GM19463 (cell line): Measurements from ENCODE around the gene GGNBP2.
A peak's percentile ranks its signal among the peaks of the same experiment; 100 is the strongest.
"Not testable (repeated sequence)": the region's sequence is repeated elsewhere in the genome, so short reads cannot be mapped to it uniquely, and the experiment has no call there.

Source experiments
- ATAC-seq: cut with Tn5 transposase; IDR thresholded peaks from one replicate; pipeline ENCODE4 v1.9.1; 2021; ENCODE audit warnings: mild to moderate bottlenecking, moderate library complexity; ENCODE audit not compliant: unreplicated experiment

The GGNBP2 gene

DNA sequence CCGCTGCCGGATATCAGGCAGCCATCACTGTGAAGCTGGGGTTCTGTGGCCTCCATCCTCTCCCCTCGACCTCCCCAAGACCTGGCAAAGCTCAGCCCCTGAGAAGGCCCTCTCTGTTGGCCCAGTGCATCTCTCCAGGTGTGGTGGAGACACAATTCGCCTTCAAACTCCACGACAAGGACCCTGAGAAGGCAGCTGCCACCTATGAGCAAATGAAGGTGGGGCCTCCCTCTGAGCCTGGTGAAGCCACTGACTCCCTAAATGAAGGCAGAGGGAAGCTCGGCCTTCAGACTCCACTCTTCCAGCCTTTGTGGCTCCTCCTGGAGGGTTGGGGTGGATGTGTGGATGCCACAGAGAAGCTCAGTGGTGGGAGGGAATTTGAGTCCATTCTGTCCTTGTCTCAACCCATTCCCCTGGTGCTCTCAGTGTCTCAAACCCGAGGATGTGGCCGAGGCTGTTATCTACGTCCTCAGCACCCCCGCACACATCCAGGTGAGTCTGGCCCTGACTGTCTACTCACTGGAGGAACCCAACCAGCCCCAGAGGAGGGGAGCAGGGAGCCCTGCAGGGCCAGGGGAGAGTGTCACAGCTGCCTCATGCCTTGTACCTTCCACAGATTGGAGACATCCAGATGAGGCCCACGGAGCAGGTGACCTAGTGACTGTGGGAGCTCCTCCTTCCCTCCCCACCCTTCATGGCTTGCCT is 55.0 kb downstream of the GGNBP2 start:
- ATAC-seq, result no peak

DNA sequence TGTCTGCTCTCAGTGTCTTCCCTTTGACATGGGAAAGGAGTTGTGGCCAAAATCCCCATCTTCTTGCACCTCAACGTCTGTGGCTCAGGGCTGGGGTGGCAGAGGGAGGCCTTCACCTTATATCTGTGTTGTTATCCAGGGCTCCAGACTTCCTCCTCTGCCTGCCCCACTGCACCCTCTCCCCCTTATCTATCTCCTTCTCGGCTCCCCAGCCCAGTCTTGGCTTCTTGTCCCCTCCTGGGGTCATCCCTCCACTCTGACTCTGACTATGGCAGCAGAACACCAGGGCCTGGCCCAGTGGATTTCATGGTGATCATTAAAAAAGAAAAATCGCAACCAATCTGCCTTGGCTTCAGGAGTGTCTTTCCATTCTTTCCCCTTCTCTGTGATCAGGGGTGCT is 55.7 kb downstream of the GGNBP2 start:
- no peak for ATAC-seq

DNA sequence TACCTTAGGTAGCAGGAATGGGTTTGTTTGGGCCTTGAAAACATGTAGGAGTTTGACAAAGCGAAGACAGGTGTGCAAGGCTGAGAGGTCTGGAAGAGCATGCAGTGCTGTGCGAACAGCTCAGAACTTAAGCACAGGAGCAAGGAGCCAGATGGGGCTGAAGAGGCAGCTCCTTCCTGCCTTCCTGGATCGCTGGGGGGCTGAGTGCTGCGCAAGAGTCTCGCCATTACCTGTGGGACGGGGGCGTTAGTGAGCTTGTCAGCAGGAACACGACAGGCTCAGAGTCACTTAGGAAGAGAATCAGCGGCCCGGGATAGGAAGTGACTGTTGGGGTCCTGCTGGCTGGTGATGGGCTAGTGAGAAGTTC is 56.2 kb downstream of the GGNBP2 start:
- ATAC-seq, result no peak

DNA sequence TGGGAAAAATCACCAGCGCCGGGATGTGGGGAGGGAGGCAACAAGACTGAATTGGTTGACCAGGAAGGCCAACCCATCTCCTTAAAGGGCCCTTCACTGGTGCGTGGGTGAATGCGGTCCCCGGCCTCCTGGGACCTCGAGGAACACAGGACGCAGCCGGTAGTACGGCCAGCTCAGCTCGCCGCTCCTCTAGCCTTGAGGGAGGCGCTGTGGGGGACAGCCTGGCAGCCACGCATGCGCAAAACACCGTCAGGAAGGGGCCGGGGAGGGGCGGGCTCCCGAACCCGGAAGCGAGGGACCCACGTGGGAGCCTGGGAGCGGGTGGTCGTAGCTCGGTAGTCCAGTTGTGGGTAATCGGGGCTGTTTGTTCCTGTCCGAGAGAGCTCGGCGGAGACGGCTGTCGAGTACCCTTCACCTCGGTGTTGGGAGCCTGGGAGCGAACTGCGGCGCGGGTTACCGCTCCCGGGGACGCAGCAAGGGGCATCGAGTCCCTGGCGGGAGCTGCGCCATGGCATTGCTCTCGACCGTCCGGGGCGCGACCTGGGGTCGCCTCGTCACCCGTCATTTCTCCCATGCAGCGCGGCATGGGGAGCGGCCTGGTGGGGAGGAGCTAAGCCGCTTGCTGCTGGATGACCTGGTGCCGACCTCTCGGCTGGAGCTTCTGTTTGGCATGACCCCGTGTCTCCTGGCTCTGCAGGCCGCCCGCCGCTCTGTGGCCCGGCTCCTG is 56.7 kb downstream of the GGNBP2 start, which contains the start of gene MRM1:
Gene MRM1 (plus strand): TSS at position 281 of the 727 bp plus-strand sequence. CDS start 228 bp downstream, at position 509.
- ATAC-seq, result peak; percentile 83

- ATAC-seq, result no peak
Observed at GRCh38 chr17:36602030-36602748, 57.5 kb downstream of the GGNBP2 start.

GRCh38 chr17:36602924-36603384 is 58.2 kb downstream of the GGNBP2 start:
- ATAC-seq, result no peak

- not testable (repeated sequence) for ATAC-seq
Observed at GRCh38 chr17:36605028-36605427, 60.3 kb downstream of the GGNBP2 start.

DNA sequence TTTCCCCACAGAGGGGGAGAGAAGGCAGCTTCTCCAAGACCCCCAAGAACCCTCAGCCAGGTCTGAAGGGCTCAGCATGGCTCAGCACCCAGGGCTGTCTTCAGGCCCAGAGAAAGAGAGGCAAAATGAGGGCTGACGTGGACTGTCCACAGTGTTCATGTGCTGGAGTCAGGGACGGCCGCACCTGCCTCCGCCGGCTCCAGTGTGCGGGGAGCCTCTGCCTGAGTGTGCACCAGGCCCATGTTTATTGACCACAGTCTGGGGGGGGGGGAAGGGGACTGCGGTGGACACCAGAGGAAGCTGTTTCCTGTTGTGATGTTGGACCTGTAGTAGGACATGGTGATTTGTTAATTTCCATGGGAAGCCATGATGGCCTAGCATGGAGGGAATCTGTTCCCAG is 63.6 kb downstream of the GGNBP2 start:
- no peak for ATAC-seq

GRCh38 chr17:36608794-36609497 is 64.2 kb downstream of the GGNBP2 start:
- no peak for ATAC-seq

DNA sequence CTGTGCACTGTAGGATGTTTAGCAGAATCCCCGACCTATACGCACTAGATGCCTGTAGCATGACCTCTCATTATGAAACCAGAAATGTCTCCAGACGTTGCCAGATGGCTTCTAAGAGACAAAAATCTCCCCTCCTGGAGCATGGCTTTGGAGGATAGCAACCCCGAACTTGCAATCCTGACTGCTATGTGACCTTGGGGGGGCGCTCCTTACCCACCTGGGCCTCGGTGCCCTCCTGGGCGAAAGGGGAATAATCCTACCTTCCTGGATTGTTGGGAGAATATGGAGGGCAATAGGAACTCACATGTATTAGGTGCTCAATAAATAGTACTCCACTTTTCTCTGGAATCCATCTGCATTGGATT is 64.8 kb downstream of the GGNBP2 start:
- no peak for ATAC-seq

GRCh38 chr17:36610474-36610873 is 65.8 kb downstream of the GGNBP2 start:
- no peak for ATAC-seq

- ATAC-seq, result no peak
Observed at GRCh38 chr17:36611345-36612072, 66.8 kb downstream of the GGNBP2 start.

- no peak for ATAC-seq
Observed at GRCh38 chr17:36612323-36612722, 67.6 kb downstream of the GGNBP2 start.

DNA sequence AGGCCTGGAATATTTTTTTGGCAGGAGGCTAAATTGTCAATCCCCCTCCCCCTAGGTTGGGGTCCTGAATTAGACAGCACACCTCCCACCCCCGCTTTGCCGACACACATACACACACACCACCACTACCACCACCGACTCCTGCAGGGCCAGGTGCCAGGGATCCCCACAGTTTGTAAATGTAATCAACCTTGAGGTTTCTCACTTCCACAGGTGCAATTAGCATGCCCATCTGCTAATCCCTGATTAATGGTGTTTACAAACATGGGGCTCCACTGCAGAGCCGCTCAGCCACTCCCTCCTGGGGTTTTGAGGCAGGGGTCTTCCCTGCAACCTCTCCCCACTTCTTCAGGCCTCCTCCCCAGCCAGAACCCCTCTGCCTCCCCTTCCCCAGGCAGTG is 68.4 kb downstream of the GGNBP2 start:
- ATAC-seq, result no peak

DNA sequence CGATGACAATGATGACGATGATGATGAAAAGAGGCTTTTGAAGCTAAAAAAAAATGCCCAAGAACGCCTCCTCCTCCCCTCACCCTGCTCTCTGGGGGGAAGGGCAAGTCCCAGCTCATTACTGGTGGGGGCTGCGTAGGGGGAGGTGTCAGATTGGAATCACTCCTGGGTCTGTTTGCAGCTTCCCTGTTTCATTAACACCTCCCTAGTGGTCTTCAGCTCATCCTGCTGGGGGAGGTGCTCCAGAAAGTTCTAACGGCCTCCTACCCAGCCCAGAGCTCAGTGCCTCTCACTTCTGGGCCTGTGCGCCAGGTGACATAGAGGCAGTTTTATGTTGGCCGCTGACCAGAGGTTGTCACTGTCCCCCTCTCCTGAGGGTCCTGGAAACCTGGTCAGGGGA is 69.4 kb downstream of the GGNBP2 start:
- no peak for ATAC-seq

DNA sequence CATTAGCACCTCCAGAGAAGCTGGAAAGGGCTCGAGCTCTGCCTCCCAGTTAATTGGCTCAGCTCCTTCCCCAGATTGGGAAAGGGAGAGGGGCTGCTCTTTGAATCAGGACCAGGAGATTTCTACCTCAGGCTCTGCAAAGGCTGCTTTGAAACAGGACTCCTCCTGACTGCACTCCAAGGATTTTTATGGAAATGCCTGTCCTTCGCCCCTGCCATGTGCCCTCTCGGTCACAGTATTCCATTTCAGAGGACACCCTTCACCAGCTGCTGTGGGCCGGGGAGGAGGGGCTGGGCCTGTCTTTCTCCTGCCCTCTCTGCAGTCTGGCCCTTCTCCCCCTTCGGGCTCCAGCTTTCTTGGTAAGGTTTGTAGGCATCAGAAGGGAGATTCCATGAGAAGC is 70.2 kb downstream of the GGNBP2 start:
- ATAC-seq, result no peak

DNA sequence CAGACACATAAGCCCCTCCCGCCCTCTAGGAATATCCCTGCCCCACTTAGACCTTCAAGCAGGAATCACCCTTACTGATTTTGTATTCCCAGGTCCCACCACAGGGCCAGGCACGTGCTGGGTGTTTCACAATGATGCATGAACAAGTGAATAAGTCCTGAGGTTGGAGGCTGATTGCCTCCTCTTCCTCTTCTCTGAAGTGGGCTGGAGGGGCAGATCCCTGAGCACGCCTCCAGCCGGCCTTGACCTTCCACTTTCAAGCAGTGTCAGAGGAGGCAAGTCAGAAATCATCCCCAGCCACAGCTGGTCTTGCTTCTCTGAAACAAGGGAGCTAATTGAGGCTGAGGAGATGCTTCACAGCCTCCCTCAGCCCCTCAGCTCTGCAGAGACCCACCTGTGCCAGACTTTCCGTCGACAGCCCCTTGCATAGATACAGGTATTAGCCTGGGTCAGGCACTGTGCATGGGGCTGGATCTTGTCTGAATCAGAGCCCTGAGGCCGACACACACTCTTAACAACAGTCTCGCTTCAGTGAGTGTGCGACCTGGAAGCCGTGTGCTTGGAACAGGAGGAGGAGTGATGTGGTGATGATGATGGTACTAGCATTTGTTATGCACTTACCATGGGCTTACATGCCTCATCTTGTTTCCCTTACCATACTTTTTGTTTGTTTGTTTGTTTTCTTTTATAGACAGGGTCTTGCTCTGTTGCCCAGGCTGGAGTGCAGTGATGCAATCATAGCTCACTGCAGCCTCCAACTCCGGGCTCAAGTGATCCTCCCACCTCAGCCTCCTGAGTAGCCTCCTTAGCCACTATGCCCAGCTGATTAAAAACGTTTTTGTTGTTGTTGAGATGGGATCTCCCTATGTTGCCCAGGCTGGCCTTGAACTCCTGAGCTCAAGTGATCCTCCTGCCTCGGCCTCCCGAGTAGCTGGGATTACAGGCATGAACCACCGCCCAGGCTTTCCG is 71.6 kb downstream of the GGNBP2 start:
- no peak for ATAC-seq

DNA sequence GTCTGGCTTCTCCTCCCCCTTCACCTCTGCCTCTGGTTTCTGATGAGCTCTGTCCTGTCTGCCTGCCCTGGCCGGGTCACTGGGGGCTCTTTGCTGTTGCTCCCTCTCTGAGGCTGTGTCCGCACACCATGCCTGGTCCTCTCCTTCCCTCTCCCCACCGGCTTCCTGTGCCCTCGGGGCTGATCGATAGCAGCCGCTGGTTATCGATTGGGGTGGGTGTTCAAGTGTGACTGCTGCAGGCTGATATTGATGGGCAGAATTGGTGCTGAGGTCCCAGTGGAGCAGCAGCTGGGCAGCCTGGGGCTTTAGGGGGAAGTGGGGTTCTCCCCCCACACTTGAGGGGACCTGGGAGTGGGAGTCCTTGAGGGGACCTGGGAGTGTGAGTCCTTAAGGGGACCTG is 73.1 kb downstream of the GGNBP2 start:
- no peak for ATAC-seq

DNA sequence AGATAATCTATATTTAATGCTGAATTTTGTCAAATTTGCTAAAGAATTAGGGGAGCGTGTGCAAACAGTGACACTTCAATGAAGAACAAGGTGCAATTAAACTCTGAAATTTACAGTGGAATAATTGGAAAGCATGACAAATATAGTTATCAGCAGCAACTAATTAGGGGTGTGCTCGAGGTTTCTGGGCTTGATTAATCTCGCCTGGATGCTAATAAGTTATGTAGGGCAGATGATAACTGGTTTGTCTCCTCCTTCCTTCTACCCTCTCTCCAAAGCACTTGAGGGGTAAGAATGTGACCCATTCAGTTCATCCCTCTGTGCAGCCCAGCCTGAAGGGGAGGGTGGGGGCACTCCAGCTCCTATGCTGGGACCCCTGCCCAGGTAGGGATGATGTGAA is 78.6 kb downstream of the GGNBP2 start:
- no peak for ATAC-seq
